NCI-H2029 treated with DMSO at 0.1 percent for 48 hours (cell line): ENCODE measurements around the gene FXYD3.
A peak's percentile ranks its signal among the peaks of the same experiment; 100 is the strongest.
"Not testable (repeated sequence)": the region's sequence is repeated elsewhere in the genome, so short reads cannot be mapped to it uniquely, and the experiment has no call there.

Experiments
- DNase-seq: peaks from one replicate; lab custom pipeline; 2025; lab: John Stamatoyannopoulos, UW

The FXYD3 gene

GRCh38 chr19:35086455-35086854 is 29.2 kb upstream of the FXYD3 start:
- no peak for DNase-seq

DNA sequence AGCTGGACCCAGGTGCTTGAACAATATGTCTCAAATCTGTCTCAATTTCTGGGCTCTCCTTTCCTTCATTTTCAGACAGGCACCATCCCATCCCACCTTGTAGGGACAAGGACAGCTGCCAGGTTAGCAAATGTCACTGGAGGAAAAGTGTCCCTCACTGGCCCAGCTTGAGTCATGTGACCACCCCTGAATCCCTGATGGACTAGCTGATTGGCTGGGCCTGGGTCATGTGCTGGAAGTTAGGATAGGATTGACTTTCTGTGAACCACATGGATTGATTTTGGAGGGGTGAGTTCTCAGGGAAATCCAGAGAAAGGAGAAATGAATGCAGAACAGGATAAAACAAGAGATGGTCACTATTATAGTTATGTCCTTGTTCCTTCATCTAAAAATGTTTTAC is 28.2 kb upstream of the FXYD3 start:
- no peak for DNase-seq

- DNase-seq = no peak
Measured at GRCh38 chr19:35088131-35088913, 27.3 kb upstream of the FXYD3 start.

DNA sequence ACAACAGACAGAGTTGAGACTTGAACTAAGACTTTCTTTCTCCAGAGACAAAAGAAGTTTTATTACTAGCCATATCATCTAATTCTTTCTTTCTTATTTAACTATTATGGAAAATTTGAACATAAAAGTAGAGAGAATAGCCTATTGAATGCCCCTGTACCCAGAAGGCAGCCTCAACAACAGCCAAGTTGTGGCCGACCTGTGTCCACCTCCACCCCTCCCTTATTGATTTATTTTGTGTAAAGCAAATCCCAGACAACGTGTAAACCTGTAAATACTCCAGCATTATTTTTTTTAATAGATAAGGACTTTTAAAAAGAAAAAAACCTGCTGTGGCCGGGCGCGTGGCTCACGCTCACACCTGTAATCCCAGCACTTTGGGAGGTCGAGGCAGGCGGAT is 26.1 kb upstream of the FXYD3 start:
- no peak for DNase-seq

DNA sequence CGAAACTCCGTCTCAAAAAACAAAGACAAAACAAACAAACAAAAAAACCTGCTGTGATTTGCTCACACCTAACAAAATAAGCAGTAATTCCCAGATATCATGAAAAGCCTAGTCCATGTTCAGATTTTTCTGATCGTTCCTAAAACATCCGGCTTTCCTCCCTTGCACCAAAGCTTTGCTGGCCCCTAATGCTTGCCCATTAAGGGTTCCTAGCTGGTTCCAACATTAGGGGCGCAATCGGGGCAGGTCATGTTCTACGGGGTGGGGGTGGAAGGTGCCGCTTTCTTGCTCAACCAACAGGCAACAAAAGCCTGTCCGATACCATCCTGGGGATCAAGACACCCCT is 25.5 kb upstream of the FXYD3 start:
- DNase-seq = no peak

DNA sequence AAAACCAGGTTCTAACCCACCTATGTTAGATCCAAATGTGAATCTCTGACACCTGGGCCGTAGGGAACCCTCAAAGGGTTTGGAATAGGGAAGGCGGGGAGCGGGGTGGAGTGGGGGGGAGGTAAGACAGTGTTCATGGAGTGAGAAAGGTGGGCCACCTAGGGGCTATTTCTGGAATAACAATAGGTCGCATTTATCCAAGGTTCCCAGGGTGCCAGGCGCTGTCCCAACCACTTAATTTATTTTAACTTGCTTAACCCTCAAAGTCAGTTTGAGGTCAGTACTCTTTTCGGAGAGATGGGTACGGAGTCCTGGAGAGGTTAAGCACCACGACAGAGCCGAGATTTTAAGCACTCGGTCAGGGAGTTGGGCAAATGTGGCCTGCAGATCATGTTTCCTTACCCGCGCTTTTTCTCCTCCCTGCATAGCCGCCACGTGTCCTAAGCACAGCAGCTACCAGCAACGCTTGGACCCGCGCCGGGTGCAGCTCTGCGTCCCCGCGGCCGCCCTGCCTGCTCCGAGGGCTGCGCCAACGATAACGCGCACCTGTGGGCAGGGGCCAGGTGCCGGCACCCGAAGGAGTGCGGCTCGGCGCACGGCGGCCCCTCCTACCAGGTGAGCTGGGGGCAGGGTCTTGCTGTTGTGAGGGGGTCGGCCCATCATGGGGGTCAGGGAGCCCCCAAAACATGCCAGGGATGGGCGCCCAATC is 25.0 kb upstream of the FXYD3 start:
- DNase-seq = peak; percentile 90

DNA sequence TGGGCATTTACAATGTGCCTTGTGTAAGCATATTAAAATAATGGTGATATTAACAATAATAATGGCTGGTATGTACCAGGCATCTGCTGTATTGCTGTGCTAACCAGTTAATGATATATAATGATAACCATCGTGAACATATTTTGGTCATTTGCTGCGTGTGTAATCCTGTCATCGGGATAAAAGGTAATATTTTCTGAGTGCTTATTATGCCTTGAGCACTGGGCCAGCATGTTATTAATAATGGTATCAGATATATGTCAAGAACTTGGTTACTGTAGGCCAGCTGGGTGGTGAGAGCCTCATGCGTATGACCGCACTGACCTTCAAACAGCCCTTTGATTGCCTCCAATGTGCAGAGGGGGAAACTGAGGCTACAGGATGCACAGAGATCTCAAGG is 22.2 kb upstream of the FXYD3 start:
- DNase-seq = no peak

- no peak for DNase-seq
Measured at GRCh38 chr19:35093941-35094647, 21.5 kb upstream of the FXYD3 start.

DNA sequence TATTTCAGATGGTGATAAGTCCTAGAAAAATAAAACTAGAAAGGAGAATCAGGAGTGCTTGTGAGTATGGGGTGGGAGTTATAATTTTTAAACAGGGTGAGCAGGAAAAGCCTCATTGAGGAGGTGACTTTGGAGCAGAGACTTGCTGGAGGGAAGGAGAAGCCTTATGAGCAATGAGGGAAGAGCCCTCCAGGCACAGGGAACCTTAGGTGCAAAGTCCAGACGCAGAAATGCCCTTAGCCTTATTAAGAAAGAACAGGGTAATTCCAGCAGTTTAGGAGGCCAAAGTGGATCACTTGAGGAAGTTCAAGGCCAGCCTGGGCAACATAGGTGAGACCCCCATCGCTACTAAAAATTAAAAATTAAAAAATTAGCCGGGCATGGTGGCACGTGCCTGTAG is 21.0 kb upstream of the FXYD3 start:
- no peak for DNase-seq

GRCh38 chr19:35095667-35096368 is 19.8 kb upstream of the FXYD3 start:
- DNase-seq = no peak

GRCh38 chr19:35098413-35099049 is 17.1 kb upstream of the FXYD3 start:
- DNase-seq = peak; percentile 3

GRCh38 chr19:35099155-35099896 is 16.3 kb upstream of the FXYD3 start:
- no peak for DNase-seq

GRCh38 chr19:35099897-35100275 is 15.7 kb upstream of the FXYD3 start:
- DNase-seq = no peak

DNA sequence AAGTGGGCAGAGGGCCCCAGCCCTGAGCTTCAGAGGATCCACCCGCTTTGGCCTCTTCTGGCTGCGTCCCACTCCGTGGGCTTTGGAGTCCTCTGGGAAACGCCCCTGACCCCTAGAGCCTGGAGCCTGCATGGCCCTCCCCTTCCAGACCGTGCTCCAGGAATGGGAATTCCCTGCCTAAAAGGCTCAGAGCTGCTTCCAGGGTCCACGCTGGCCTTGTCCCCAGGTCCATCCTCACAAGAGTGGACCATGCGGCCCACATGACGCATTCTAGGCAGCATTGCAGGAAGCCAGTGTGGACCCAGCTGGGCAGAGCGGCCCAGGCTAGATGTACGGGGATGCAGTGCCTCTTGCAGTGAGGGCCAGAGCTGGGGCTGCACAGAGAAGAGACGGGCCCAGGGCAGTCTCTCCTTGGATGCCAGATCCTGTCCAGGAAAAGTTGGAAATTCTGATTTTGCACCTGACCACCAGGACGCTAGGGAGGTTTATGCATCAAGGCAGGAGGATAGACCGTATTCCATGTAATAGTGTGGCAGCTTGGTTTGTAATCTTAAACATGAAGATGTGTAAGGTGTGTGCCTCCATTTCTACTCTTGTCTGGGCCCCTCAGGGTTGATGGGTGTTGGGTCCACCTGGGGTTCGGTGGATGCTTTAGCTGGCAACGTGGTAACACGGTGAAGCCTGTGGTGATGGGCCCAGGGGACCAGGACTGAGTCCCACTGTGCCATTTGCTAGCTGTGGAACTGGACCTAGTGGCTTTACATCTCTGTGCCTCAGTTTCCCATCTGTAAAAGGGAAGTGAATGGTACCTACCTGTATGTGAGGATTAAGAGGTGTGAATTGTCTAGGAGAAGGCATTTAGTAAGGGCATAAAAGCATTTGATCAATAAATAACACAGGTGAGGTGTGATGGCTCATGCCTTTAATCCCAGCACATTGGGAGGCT is 14.8 kb upstream of the FXYD3 start:
- no peak for DNase-seq

GRCh38 chr19:35101949-35102348 is 13.7 kb upstream of the FXYD3 start:
- DNase-seq = not testable (repeated sequence)

DNA sequence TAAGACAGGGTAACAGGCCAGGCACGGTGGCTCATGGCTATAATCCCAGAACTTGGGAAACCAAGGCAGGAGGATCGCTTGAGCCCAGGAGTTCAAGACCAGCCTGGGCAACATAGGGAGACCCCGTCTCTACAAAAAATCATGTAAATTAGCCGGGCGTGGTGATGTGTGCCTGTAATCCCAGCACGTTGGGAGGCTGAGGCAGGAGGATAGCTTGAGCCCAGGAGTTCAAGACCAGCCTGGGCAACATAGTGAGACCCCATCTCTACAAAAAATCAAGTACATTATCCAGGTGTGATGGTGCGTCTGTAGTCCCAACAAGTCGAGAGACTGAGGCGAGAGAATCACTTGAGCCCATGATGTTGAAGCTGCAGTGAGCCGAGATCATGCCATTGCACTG is 12.0 kb upstream of the FXYD3 start:
- not testable (repeated sequence) for DNase-seq

DNA sequence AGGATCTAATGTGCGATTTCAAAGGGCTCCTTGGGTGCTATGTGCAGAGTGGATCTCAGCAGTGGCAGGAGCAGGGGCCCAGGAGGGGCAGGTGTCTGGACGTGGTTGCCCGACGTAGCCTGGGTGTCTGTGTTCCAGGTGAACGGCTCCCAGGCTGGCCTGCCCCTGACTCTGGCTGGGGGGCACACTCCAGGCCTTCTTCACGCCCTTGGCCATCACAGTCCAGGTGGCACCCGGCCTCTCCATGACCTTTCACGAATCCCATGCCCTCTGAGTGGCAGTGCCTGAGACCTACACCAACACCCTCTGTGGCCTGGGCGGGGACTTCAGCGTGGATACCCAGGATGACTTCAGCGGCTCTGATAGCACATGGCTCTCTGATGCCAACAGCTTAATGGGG is 11.3 kb upstream of the FXYD3 start:
- no peak for DNase-seq

DNA sequence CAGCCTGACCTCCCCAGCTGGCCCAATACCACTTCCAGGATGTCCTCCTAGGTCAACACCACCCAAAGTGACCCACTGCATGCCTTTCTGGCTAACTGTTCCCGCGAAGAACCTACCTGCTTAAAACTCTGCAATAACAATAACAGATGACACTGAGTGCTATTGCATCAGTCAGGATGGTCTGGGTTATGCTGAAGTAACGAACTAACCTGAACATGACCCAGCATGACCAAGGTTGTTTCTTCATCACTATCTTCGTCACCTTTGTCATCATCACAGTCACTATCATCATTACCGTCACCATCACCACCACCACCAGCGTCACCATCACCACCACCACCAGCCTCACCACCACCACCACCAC is 10.6 kb upstream of the FXYD3 start:
- DNase-seq = no peak

- DNase-seq = no peak
Measured at GRCh38 chr19:35105411-35106290, 10.0 kb upstream of the FXYD3 start.
